CD4-positive, alpha-beta T cell (primary cell): Measurements from ENCODE around the gene KLF15. TPM values are rescaled to one million over a fixed set of nuclear protein-coding genes. Genes with fewer than 3 reads are reported as not detected.

ENCODE experiments used
- ATAC-seq: fragments of 200-7000 bp; cut with Tn5 transposase; one replicate; pipeline ENCODE4 v1.10.0; 2022; ENCODE audit warnings: mild to moderate bottlenecking; ENCODE audit not compliant: poor library complexity
- CTCF ChIA-PET: fragments of 350-600 bp; sonication (Branson Sonifier 250); formaldehyde crosslinking; loops from one replicate; lab custom pipeline; 2021; ENCODE audit warnings: antibody characterized with exemption, inconsistent platforms; lab: Charles Lee
- POLR2A ChIA-PET: fragments of 350-600 bp; sonication (Branson Sonifier 250); formaldehyde crosslinking; loops from one replicate; lab custom pipeline; 2021; ENCODE audit warnings: antibody characterized with exemption, inconsistent platforms; lab: Charles Lee
- DNase-seq, 14 experiments: peaks; one replicate each; pipeline ENCODE4 v3.0.0-alpha.2; 2013 to 2020; ENCODE audit warnings: mixed read lengths in 2 of 14
- H3K27ac ChIP-seq, 2 donors: one replicate each; pipeline versions ENCODE4 v1.5.1 to v1.7.0; 2013; ENCODE audit warnings: low read length in 2 of 2, low read depth in 1 of 2, mild to moderate bottlenecking in 1 of 2
- H3K27me3 ChIP-seq, 2 experiments: 1 replicate in 1 of 2; 2 replicates in 1 of 2; pipeline versions ENCODE4 v1.6.1 to v1.7.0; 2013; ENCODE audit warnings: low read length in 2 of 2, control low read depth in 1 of 2, mild to moderate bottlenecking in 1 of 2, moderate library complexity in 1 of 2; ENCODE audit not compliant: insufficient read depth in 2 of 2, control insufficient read depth in 1 of 2
- H3K36me3 ChIP-seq: one replicate; pipeline ENCODE4 v1.6.1; 2013; ENCODE audit warnings: low read length, control low read depth; ENCODE audit not compliant: insufficient read depth
- H3K4me1 ChIP-seq: one replicate; pipeline ENCODE4 v1.6.1; 2013; ENCODE audit warnings: low read length, control low read depth; ENCODE audit not compliant: insufficient read depth
- H3K4me3 ChIP-seq: one replicate; pipeline ENCODE4 v1.5.1; 2013; ENCODE audit warnings: mild to moderate bottlenecking, low read length, moderate library complexity
- H3K9me3 ChIP-seq, 2 experiments: 1 replicate in 1 of 2; 2 replicates in 1 of 2; pipeline versions ENCODE4 v1.6.1 to v1.7.0; 2013; ENCODE audit warnings: low read length in 2 of 2, mild to moderate bottlenecking in 2 of 2, control low read depth in 1 of 2, moderate library complexity in 1 of 2; ENCODE audit not compliant: control insufficient read depth in 1 of 2, insufficient read depth in 1 of 2
- H3K27ac Mint-ChIP-seq: one replicate; pipeline ENCODE4 v1.8.0; 2020; ENCODE audit warnings: mixed read lengths
- H3K27me3 Mint-ChIP-seq: one replicate; pipeline ENCODE4 v1.8.0; 2021; ENCODE audit warnings: mixed read lengths
- H3K36me3 Mint-ChIP-seq: one replicate; pipeline ENCODE4 v1.8.0; 2021; ENCODE audit warnings: low read depth, mixed read lengths
- H3K4me1 Mint-ChIP-seq: one replicate; pipeline ENCODE4 v1.8.0; 2021; ENCODE audit warnings: low read depth, mixed read lengths
- H3K4me3 Mint-ChIP-seq: one replicate; pipeline ENCODE4 v1.8.0; 2020; ENCODE audit warnings: mild to moderate bottlenecking, mixed read lengths
- H3K9me3 Mint-ChIP-seq: one replicate; pipeline ENCODE4 v1.8.0; 2020; ENCODE audit warnings: mixed read lengths
- CTCF ChIP-seq: fragments of 200-600 bp; IDR thresholded peaks from one replicate; pipeline ENCODE4 v1.8.0; 2022; ENCODE audit warnings: antibody characterized with exemption, mild to moderate bottlenecking
- intact Hi-C, 2 experiments: fragments of 100-400 bp; cut with DNase I in 1 of 2; cut with micrococcal nuclease in 1 of 2; formaldehyde crosslinking; loops; one replicate each; pipeline versions ENCODE4 v1.15.1 to v1.9.0; 2023 to 2025; cut with DNase I, micrococcal nuclease
- total RNA-seq, 174 experiments: library from RNA in 2 of 174; stranded (reverse) in 2 of 174; gene quantifications; one replicate each; pipeline ENCODE4 v1.2.3 and lab custom pipeline; 2021 to 2026

KLF15 gene
- total RNA-seq, 2 experiments from 2014 or later = 0.30 TPM; not detected in 1

DNA sequence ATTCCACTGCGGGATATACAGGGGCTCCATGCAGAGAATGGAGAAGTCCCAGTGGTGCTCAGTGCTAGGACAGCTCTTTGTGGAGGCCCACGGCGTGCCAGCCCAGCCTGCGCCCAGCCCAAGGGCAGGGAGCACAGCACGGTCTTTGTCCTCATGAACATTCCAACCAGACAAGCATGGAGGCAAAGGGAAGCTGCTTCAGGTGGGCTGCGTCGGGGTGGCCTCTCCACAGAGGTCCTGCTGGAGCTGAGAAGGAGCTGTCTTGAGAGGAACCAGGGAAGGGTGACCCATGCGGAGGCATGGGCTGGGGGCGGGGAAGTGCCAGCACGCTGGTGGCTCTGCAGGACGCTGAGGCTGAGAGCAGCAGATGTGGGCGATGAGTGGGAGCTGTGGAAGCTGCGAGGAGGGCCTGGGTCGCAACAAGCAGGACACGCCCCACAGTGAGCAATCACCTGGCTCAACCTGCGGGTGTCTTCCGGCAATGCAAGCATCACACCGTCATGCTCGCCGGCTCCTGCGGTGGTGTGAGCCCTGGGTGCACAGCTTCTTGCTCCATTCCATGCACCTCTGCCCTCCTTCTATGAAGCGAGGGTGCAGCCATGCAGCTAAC lies 14.0 kb upstream of the KLF15 start:
- H3K4me3 Mint-ChIP-seq = no peak overlapping the region
- H3K27ac Mint-ChIP-seq = no peak overlapping the region
- peaks cover 0 to 3% of the 10 kb centered on the region in 2 experiments for H3K9me3 ChIP-seq
- no peak for TF ChIP-seq CTCF
- H3K4me1 ChIP-seq = no peaks in the 10 kb centered on the region
- no peaks in the 10 kb centered on the region for H3K36me3 ChIP-seq
- no peaks in the 10 kb centered on the region for H3K27me3 ChIP-seq
- no peaks in the 10 kb centered on the region for H3K9me3 Mint-ChIP-seq
- no peak overlapping the region for H3K4me3 ChIP-seq
- no peak for ATAC-seq
- CTCF ChIA-PET = no interaction called here
- POLR2A ChIA-PET = no interaction called here
- no peak for DNase-seq
- H3K4me1 Mint-ChIP-seq = no peaks in the 10 kb centered on the region
- no peak overlapping the region for H3K27ac ChIP-seq
- no peaks in the 10 kb centered on the region for H3K27me3 Mint-ChIP-seq
- H3K36me3 Mint-ChIP-seq = no peaks in the 10 kb centered on the region
- intact Hi-C loops = no loop called here

DNA sequence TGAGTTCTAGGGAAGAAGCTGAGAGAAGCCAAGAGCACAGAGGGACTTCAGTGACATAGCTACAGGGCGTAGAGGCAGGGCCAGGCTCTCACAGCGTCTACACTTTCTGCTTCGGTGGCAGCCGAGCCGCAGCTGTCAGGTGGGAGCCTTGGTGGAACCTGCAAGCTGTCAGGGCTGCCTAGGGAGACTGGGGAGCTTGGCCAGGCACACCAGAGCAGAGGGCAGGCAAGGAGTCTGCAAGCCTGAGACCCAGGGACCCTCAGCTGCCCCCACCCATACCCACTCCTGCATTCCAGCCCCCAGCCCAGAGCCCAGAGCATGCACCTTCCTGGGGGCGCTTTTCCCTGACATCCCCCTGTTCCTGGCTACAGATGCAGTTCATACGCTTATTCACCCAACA lies 13.4 kb upstream of the KLF15 start:
- Histone ChIP-seq H3K36me3 (no peaks in the 10 kb centered on the region), H3K27me3 (no peaks in the 10 kb centered on the region), H3K4me3 (no peak overlapping the region), H3K9me3 (peaks cover 0 to 3% of the 10 kb centered on the region in 2 experiments), H3K27ac (no peak overlapping the region), H3K4me1 (no peaks in the 10 kb centered on the region)
- CTCF ChIA-PET = no interaction called here
- Mint-ChIP-seq H3K27ac (no peak overlapping the region), H3K9me3 (no peaks in the 10 kb centered on the region), H3K4me3 (no peak overlapping the region), H3K4me1 (no peaks in the 10 kb centered on the region), H3K36me3 (no peaks in the 10 kb centered on the region), H3K27me3 (no peaks in the 10 kb centered on the region)
- POLR2A ChIA-PET = no interaction called here
- DNase-seq (no peak), ATAC-seq (no peak)
- intact Hi-C loops = no loop called here
- no peak for TF ChIP-seq CTCF

- ChIA-PET POLR2A (no interaction called here), CTCF (no interaction called here)
- H3K4me3 ChIP-seq = no peak overlapping the region
- intact Hi-C loops = no loop called here
- no peak overlapping the region for H3K4me3 Mint-ChIP-seq
- TF ChIP-seq CTCF = no peak
- ATAC-seq (no peak), DNase-seq (no peak)
- H3K4me1 Mint-ChIP-seq = no peaks in the 10 kb centered on the region
- H3K36me3 Mint-ChIP-seq = no peaks in the 10 kb centered on the region
- H3K27me3 ChIP-seq = no peaks in the 10 kb centered on the region
- H3K4me1 ChIP-seq = no peaks in the 10 kb centered on the region
- peaks cover 0 to 3% of the 10 kb centered on the region in 2 experiments for H3K9me3 ChIP-seq
- H3K9me3 Mint-ChIP-seq = no peaks in the 10 kb centered on the region
- no peak overlapping the region for H3K27ac ChIP-seq
- H3K27me3 Mint-ChIP-seq = no peaks in the 10 kb centered on the region
- H3K36me3 ChIP-seq = no peaks in the 10 kb centered on the region
- no peak overlapping the region for H3K27ac Mint-ChIP-seq
Measured at GRCh38 chr3:126370055-126370454, 12.8 kb upstream of the KLF15 start.
